Esophagus muscularis mucosa (tissue), 4 donors: Measurements from ENCODE around the gene SPOP. TPM values are rescaled to one million over a fixed set of nuclear protein-coding genes. Genes with fewer than 3 reads are reported as not detected.
A peak's percentile ranks its signal among the peaks of the same experiment; 100 is the strongest.

Source experiments
- DNase-seq: peaks from one replicate; pipeline ENCODE4 v3.0.0-alpha.2; 2017; ENCODE audit errors: extremely low spot score
- H3K27ac ChIP-seq, 4 donors: fragments of 200-600 bp; sonication (generic); replicated peaks in 1 of 4; 1 replicate in 3 of 4; 2 replicates in 1 of 4; pipeline ENCODE4 v1.5.1; 2016 to 2019; ENCODE audit warnings: mild to moderate bottlenecking in 1 of 4
- H3K27me3 ChIP-seq, 4 donors: fragments of 200-600 bp; sonication (generic); one replicate each; pipeline versions ENCODE4 v1.5.1 to v1.6.0; 2016 to 2019
- H3K36me3 ChIP-seq, 4 donors: fragments of 200-600 bp; sonication (generic); one replicate each; pipeline ENCODE4 v1.5.1; 2016 to 2019
- H3K4me1 ChIP-seq, 4 donors: fragments of 200-600 bp; sonication (generic); one replicate each; pipeline ENCODE4 v1.5.1; 2016 to 2019
- H3K4me3 ChIP-seq, 4 donors: fragments of 200-600 bp; sonication (generic); 1 replicate in 2 of 4; 2 replicates in 2 of 4; pipeline ENCODE4 v1.5.1; 2016 to 2019; ENCODE audit warnings: mild to moderate bottlenecking in 4 of 4, moderate library complexity in 1 of 4
- H3K9me3 ChIP-seq, 4 donors: fragments of 200-600 bp; sonication (generic); 1 replicate in 3 of 4; 2 replicates in 1 of 4; pipeline ENCODE4 v1.5.1; 2016 to 2019
- EP300 ChIP-seq: sonication (generic); formaldehyde crosslinking; IDR thresholded peaks from one replicate; pipeline ENCODE4 v1.6.1; 2017; ENCODE audit warnings: antibody characterized with exemption
- POLR2A ChIP-seq: fragments of 450-650 bp; IDR thresholded peaks from one replicate; pipeline ENCODE4 v1.6.1; 2017; ENCODE audit warnings: antibody characterized with exemption, moderate library complexity, mild to moderate bottlenecking, low read depth
- POLR2AphosphoS5 ChIP-seq, 2 donors: sonication (generic); formaldehyde crosslinking; IDR thresholded peaks; one replicate each; pipeline ENCODE4 v1.6.1; 2017; ENCODE audit warnings: antibody characterized with exemption in 2 of 2
- WGBS: methylation state at CpG from one replicate; pipeline ENCODE4 v1.1.5; 2018; 5-methylcytosine and 5-hydroxymethylcytosine counted together
- intact Hi-C: fragments of 100-400 bp; cut with DNase I; formaldehyde crosslinking; loops from one replicate; pipeline ENCODE4 v1.15.1; 2023
- total RNA-seq, 4 donors: library from RNA; depleted of rRNA; stranded (reverse); fragments of >200 nt; gene quantifications; one replicate each; pipeline versions ENCODE4 v1.1.0 to v1.2.1, GENCODE V29; 2016
- TF ChIP-seq, protein P1 (sequence below), 3 experiments: fragments of 200-600 bp in 2 of 3; fragments of 450-650 bp in 1 of 3; sonication (generic) in 2 of 3; IDR thresholded peaks; one replicate each; pipeline ENCODE4 v1.5.1; 2017 to 2019; ENCODE audit warnings: antibody characterized with exemption in 3 of 3, mild to moderate bottlenecking in 2 of 3, moderate library complexity in 1 of 3

SPOP gene
- total RNA-seq, 4 donors from 2014 or later: 156 to 304 (median 185) TPM

DNA sequence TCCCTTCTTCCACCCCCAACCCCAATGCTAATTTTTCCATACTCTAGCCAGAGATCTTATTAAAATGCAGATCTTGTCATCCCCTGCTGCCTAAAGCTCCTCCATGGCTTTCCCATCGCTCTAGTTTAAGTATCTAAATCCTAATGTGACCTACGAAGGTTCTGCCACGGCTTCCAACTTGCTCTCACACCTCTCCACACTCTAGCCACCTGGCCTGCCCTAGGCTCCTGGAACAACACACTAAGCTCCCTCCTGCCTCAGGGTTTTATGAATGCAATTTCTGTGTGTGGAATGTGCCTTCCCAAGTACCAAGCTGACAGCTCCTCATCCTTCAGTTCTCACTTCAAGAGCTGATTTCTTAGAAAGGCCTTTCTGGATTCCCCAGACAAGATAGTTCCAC, 85.6 kb downstream of the SPOP start:
- H3K27ac ChIP-seq: peak overlapping the region in 1 of 4 donors; percentile 9
- intact Hi-C loops: no loop called here
- H3K4me1 ChIP-seq: peaks cover 6 to 13% (median 8%) of the 10 kb centered on the region in 4 donors
- H3K27me3 ChIP-seq: no peaks in the 10 kb centered on the region
- no peak overlapping the region for H3K4me3 ChIP-seq
- DNase-seq: peak; percentile 55
- no peaks in the 10 kb centered on the region for H3K9me3 ChIP-seq
- H3K36me3 ChIP-seq: peaks cover 21 to 73% (median 49%) of the 10 kb centered on the region in 4 donors
- TF ChIP-seq POLR2A (no peak), EP300 (no peak), POLR2AphosphoS5 (IDR thresholded peaks at IDR 0.05) (no peak)
- TF ChIP-seq, protein P1, sequence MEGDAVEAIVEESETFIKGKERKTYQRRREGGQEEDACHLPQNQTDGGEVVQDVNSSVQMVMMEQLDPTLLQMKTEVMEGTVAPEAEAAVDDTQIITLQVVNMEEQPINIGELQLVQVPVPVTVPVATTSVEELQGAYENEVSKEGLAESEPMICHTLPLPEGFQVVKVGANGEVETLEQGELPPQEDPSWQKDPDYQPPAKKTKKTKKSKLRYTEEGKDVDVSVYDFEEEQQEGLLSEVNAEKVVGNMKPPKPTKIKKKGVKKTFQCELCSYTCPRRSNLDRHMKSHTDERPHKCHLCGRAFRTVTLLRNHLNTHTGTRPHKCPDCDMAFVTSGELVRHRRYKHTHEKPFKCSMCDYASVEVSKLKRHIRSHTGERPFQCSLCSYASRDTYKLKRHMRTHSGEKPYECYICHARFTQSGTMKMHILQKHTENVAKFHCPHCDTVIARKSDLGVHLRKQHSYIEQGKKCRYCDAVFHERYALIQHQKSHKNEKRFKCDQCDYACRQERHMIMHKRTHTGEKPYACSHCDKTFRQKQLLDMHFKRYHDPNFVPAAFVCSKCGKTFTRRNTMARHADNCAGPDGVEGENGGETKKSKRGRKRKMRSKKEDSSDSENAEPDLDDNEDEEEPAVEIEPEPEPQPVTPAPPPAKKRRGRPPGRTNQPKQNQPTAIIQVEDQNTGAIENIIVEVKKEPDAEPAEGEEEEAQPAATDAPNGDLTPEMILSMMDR (IDR thresholded peaks at IDR 0.05): no peak
- 89% methylated on average over 3 of the region's 3 CpGs for WGBS

DNA sequence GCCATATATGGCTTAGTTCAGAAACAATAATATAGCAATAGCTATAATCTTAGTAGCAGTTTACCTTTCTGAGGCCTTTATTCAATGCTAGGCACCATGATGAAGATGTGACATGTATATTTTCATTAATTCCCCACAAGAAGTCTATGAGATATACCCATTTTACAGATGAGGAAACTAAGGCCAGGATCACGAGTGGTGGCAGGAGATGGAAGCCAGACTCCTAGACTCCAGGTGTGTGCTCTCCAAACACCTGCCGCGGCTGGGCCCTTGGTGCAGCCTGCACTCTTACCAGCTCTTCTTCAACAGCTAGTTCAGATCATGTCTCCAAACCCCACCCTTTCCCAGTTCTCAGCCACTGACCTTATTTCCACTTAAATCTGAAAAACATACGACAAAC, 87.0 kb downstream of the SPOP start:
- WGBS: 100% methylated on average over 4 of the region's 4 CpGs
- Histone ChIP-seq H3K36me3 (peaks cover 12 to 62% (median 37%) of the 10 kb centered on the region in 4 donors), H3K27me3 (no peaks in the 10 kb centered on the region), H3K9me3 (no peaks in the 10 kb centered on the region), H3K4me1 (peaks cover 0 to 8% (median 4%) of the 10 kb centered on the region in 4 donors), H3K27ac (no peak overlapping the region), H3K4me3 (no peak overlapping the region)
- TF ChIP-seq, protein P1 (IDR thresholded peaks at IDR 0.05): no peak
- no peak for TF ChIP-seq POLR2A
- intact Hi-C loops: no loop called here
- peak; percentile 4 for DNase-seq

DNA sequence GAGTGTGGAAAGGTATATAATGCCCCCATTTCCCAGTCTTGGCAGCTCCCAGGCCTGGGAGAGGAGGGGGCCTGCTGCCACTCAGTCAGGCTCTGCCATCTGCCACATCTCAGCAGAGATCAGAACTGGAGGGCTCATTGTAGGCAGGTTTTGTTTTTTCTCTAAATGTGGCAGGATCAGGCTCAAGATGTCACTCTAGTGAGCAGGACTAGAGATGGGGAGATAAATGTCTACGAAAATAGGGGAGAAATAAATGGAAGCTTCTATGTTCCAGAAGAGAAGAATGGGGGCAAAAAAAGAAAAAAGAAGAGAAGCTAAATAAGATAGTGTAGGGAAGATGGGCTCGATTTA, 88.3 kb downstream of the SPOP start:
- DNase-seq: no peak
- Histone ChIP-seq H3K27me3 (no peaks in the 10 kb centered on the region), H3K4me3 (no peak overlapping the region), H3K27ac (peak overlapping the region in 3 of 4 donors; percentile 39 to 58 (median 45)), H3K36me3 (peaks cover 10 to 50% (median 26%) of the 10 kb centered on the region in 4 donors), H3K9me3 (no peaks in the 10 kb centered on the region), H3K4me1 (peaks cover 0 to 8% (median 0%) of the 10 kb centered on the region in 4 donors)
- intact Hi-C loops: no loop called here
- 77% methylated on average over 2 of the region's 2 CpGs for WGBS
- no peak for TF ChIP-seq POLR2A
- TF ChIP-seq EP300: no peak

DNA sequence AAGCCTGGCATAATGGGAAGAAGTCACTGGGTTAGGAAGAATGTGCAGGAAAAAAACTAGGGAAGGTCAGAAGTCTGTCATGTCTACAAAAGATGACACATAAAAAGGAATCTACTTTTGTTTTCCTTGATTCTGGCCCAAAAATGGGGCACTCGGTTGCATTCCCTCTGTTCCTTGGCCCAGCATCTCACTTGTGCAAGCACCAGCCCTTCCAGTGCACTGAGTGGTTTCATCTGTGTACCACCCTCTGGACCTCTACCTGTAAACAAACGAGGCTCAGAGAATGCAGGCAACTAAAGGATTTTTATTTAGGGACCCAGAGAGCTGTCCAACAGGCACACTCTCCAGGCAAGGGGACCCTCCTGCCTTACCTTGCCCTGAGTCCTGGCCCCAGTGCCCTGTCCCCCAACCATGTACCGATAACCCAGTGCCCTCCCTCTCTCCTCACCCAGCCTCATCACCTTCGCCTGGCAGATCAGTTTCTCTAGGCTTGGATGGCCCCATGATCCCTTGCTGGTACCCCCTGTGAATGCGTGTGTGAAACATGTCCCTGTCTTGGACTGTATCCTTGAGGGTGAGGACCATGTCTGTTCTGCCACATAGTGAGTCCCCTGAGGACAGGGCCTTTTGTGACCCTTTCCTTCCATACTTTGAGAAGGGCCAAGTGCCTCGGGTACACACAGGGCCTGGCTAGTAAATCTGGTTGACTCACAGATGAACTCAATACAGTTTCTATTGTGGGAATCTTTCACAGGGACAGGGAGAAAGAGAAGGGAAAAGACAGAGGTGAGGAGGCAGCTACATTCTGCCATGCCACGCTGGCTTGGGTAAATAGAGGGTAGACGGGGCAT, 88.9 kb downstream of the SPOP start:
- H3K27ac ChIP-seq: peak overlapping the region in 3 of 4 donors; percentile 39 to 58 (median 45)
- intact Hi-C loops: no loop called here

DNA sequence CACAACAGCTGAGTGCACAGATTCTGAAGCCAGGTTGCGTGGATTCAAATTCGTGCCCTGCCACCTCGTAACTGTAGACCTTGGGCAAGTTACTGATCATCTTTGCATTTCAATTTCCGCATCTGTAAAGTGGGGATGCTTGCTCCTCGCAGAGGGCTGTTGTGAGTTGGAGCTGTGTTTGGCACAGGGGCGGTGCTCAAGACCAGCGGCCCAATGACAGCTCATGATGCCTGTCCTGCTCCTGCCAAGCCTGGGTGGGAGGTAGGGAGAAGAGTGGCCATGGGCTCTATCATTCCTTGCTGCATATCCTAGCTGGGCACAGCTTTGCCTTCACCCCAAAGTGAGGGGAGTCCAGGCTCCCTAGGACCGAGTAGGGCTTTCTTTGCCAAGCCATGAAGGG, 89.6 kb downstream of the SPOP start:
- peaks cover 3 to 38% (median 16%) of the 10 kb centered on the region in 4 donors for H3K36me3 ChIP-seq
- peak overlapping the region in 3 of 4 donors; percentile 39 to 58 (median 45) for H3K27ac ChIP-seq
- intact Hi-C loops: no loop called here
- H3K4me1 ChIP-seq: peaks cover 0 to 8% (median 0%) of the 10 kb centered on the region in 4 donors
- no peaks in the 10 kb centered on the region for H3K27me3 ChIP-seq
- H3K9me3 ChIP-seq: no peaks in the 10 kb centered on the region
- WGBS: 89% methylated on average over 8 of the region's 8 CpGs
- no peak overlapping the region for H3K4me3 ChIP-seq
- no peak for DNase-seq
- no peak for TF ChIP-seq POLR2AphosphoS5 (IDR thresholded peaks at IDR 0.05)
- no peak for TF ChIP-seq POLR2A
- no peak for TF ChIP-seq EP300
- TF ChIP-seq, protein P1 (IDR thresholded peaks at IDR 0.05): no peak

More for the DNA sequence above, 88.9 kb downstream of the SPOP start:
- 80% methylated on average over 7 of the region's 8 CpGs for WGBS
- TF ChIP-seq POLR2A (no peak), POLR2AphosphoS5 (IDR thresholded peaks at IDR 0.05) (no peak), EP300 (no peak)
- TF ChIP-seq, protein P1 (IDR thresholded peaks at IDR 0.05): no peak
- no peaks in the 10 kb centered on the region for H3K27me3 ChIP-seq
- peak; percentile 88 for DNase-seq
- H3K36me3 ChIP-seq: peaks cover 9 to 44% (median 22%) of the 10 kb centered on the region in 4 donors
- peaks cover 0 to 8% (median 0%) of the 10 kb centered on the region in 4 donors for H3K4me1 ChIP-seq
- no peak overlapping the region for H3K4me3 ChIP-seq
- no peaks in the 10 kb centered on the region for H3K9me3 ChIP-seq
